Measurements from ENCODE around the gene PTPRM. TPM values are rescaled to one million over a fixed set of nuclear protein-coding genes. Genes with fewer than 3 reads are reported as not detected.

The PTPRM gene
- total RNA-seq, 1 experiment from 2014 or later = 6.2 TPM

DNA sequence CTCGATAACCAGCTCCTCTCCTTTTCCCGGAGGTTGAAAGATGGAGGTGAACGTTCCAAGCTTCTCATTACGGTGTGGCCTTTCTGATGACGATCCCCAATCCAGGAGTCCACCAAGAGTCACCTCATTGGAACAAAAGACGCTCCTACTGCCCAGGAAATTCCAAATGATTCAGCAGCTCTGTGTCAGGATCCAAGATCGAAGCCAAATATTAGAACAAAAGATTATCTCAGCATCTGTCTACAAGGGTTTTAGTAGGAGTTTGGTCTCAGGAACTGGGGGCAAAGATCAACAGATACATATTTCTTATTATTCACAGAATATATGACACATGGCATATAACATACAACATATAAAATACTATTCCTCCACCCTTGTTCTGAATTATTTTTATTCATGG is 881.0 kb downstream of the PTPRM start:
- Mint-ChIP-seq H3K36me3 (ENCODE audit: insufficient read depth in 1 of 3, low read depth in 3 of 3) (no peaks in the 10 kb centered on the region), H3K4me1 (peaks cover 0 to 2% of the 10 kb centered on the region in 2 experiments; a peak in 1 of 4 replicates), H3K27me3 (ENCODE audit: low read depth) (no peaks in the 10 kb centered on the region), H3K4me3 (no peak overlapping the region), H3K27ac (no peak overlapping the region), H3K9me3 (no peaks in the 10 kb centered on the region)
- no peak overlapping the region for H2BK20ac ChIP-seq (ENCODE audit: low read depth, low read length, poor library complexity, severe bottlenecking)
- no peak overlapping the region for H2BK15ac ChIP-seq (ENCODE audit: low read depth, low read length)
- no peak overlapping the region for H3K56ac ChIP-seq (ENCODE audit: insufficient read length, low read depth, low read length)
- no peaks in the 10 kb centered on the region for H3K23me2 ChIP-seq (ENCODE audit: insufficient read length, low read depth, low read length, poor library complexity, severe bottlenecking)
- no peak overlapping the region for H3K18ac ChIP-seq (ENCODE audit: insufficient read length, low read depth, low read length)
- no peaks in the 10 kb centered on the region for H4K20me1 ChIP-seq (ENCODE audit: control insufficient read depth, insufficient read depth, insufficient read length)
- H4K91ac ChIP-seq (ENCODE audit: insufficient read length, low read depth, low read length) = no peak overlapping the region
- H3K27me3 ChIP-seq (ENCODE audit: insufficient read depth, low read length) = no peaks in the 10 kb centered on the region
- TF ChIP-seq, protein P1, sequence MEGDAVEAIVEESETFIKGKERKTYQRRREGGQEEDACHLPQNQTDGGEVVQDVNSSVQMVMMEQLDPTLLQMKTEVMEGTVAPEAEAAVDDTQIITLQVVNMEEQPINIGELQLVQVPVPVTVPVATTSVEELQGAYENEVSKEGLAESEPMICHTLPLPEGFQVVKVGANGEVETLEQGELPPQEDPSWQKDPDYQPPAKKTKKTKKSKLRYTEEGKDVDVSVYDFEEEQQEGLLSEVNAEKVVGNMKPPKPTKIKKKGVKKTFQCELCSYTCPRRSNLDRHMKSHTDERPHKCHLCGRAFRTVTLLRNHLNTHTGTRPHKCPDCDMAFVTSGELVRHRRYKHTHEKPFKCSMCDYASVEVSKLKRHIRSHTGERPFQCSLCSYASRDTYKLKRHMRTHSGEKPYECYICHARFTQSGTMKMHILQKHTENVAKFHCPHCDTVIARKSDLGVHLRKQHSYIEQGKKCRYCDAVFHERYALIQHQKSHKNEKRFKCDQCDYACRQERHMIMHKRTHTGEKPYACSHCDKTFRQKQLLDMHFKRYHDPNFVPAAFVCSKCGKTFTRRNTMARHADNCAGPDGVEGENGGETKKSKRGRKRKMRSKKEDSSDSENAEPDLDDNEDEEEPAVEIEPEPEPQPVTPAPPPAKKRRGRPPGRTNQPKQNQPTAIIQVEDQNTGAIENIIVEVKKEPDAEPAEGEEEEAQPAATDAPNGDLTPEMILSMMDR (conservative IDR thresholded peaks at IDR 0.05) = no peak
- H2BK12ac ChIP-seq (ENCODE audit: insufficient read length, low read depth, low read length) = no peak overlapping the region
- no peaks in the 10 kb centered on the region for H3K79me1 ChIP-seq (ENCODE audit: insufficient read depth, low read depth, low read length, poor library complexity, severe bottlenecking)
- no peak overlapping the region for H3K4ac ChIP-seq (ENCODE audit: low read depth, low read length)
- no peak overlapping the region for H2BK120ac ChIP-seq (ENCODE audit: low read depth, low read length, poor library complexity, severe bottlenecking)
- H3K9ac ChIP-seq (ENCODE audit: extremely low read depth, insufficient read length, low read length) = no peak overlapping the region
- DNase-seq = no peak
- H4K8ac ChIP-seq (replicated peaks; ENCODE audit: insufficient read length, low read depth, low read length) = no peak overlapping the region
- no CpG with 5 or more reads among the region's 7 CpGs for WGBS (ENCODE audit: extremely low coverage, insufficient read length, low lambda C conversion rate)
- no peaks in the 10 kb centered on the region for H3K79me2 ChIP-seq (ENCODE audit: insufficient read depth, low read length)
- H3K4me2 ChIP-seq (ENCODE audit: insufficient read depth, insufficient read length, low read length) = no peak overlapping the region
- H3T11ph ChIP-seq (ENCODE audit: low read length) = no peak overlapping the region
- H4K5ac ChIP-seq (ENCODE audit: insufficient read length, low read depth, low read length) = no peak overlapping the region
- no peak overlapping the region for H3K23ac ChIP-seq (ENCODE audit: insufficient read length, low read depth, low read length)
- H2AK5ac ChIP-seq (ENCODE audit: insufficient read length, low read length) = no peak overlapping the region
- no peak overlapping the region for H2AFZ ChIP-seq (ENCODE audit: low read length)
- no peaks in the 10 kb centered on the region for H3K4me1 ChIP-seq (ENCODE audit: insufficient read depth, low read length)
- H3K9me3 ChIP-seq (ENCODE audit: control insufficient read depth, low read depth, low read length) = no peaks in the 10 kb centered on the region
- no peak overlapping the region for H2BK5ac ChIP-seq (ENCODE audit: insufficient read length, low read length)
- H3K27ac ChIP-seq (ENCODE audit: insufficient read length, low read depth, low read length) = no peak overlapping the region
- no peak overlapping the region for H3K14ac ChIP-seq (ENCODE audit: insufficient read depth, low read length)
